Measurements from ENCODE around the gene PARL.

PARL gene

GRCh38 chr3:183844606-183845005 lies 40.1 kb downstream of the PARL start:
- DNase-seq: peak; percentile 83

GRCh38 chr3:183839751-183840150 lies 44.9 kb downstream of the PARL start:
- no peak for DNase-seq

GRCh38 chr3:183837894-183838293 lies 46.8 kb downstream of the PARL start:
- DNase-seq: no peak

GRCh38 chr3:183837390-183837789 lies 47.3 kb downstream of the PARL start:
- no peak for DNase-seq

GRCh38 chr3:183833516-183833915 lies 51.2 kb downstream of the PARL start:
- DNase-seq: no peak

- no peak for DNase-seq
These were observed 54.5 kb downstream of the PARL start for GRCh38 chr3:183830187-183830586.

- DNase-seq: no peak
These were observed 55.2 kb downstream of the PARL start for GRCh38 chr3:183829466-183829865.

- no peak for DNase-seq
These were observed 56.2 kb downstream of the PARL start for GRCh38 chr3:183828538-183828870.

- DNase-seq: no peak
These were observed 56.7 kb downstream of the PARL start for GRCh38 chr3:183827809-183828537.

- DNase-seq: no peak
These were observed 58.0 kb downstream of the PARL start for GRCh38 chr3:183826448-183827250.

- peak; percentile 64 for DNase-seq
These were observed 59.1 kb downstream of the PARL start, which contains the start of gene MAP6D1 for GRCh38 chr3:183825456-183826161. Gene MAP6D1 (minus strand): TSS chr3:183825577. CDS start chr3:183825547, 30 bp downstream.

GRCh38 chr3:183824761-183825455 lies 59.8 kb downstream of the PARL start:
- DNase-seq: no peak

GRCh38 chr3:183823963-183824362 lies 60.7 kb downstream of the PARL start:
- DNase-seq: no peak

- no peak for DNase-seq
These were observed 62.0 kb downstream of the PARL start for GRCh38 chr3:183822631-183823030.

- no peak for DNase-seq
These were observed 64.8 kb downstream of the PARL start for GRCh38 chr3:183819831-183820230.

- DNase-seq: no peak
These were observed 65.7 kb downstream of the PARL start for GRCh38 chr3:183818706-183819624.

- no peak for DNase-seq
These were observed 66.5 kb downstream of the PARL start for GRCh38 chr3:183818041-183818620.

GRCh38 chr3:183817639-183818038 lies 67.0 kb downstream of the PARL start:
- no peak for DNase-seq

GRCh38 chr3:183816681-183817510 lies 67.8 kb downstream of the PARL start:
- DNase-seq: no peak

- no peak for DNase-seq
These were observed 68.7 kb downstream of the PARL start for GRCh38 chr3:183815951-183816475.

Measured in fibroblast of skin of right quadriceps (primary cell).